Stimulated activated naive CD8-positive, alpha-beta T cell treated with anti-CD3 and anti-CD28 coated beads, Interleukin-15, Interleukin-2, amounts not matched to agents 100 ng/mL and 50 ng/mL, for 24 hours (primary cell): ENCODE results near the gene FAM161A.
"Not testable (repeated sequence)": the region's sequence is repeated elsewhere in the genome, so short reads cannot be mapped to it uniquely, and the experiment has no call there.

Source experiments
- H3K27ac Mint-ChIP-seq: one replicate; pipeline ENCODE4 v1.8.0; 2021; ENCODE audit warnings: mild to moderate bottlenecking, mixed read lengths
- H3K27me3 Mint-ChIP-seq: one replicate; pipeline ENCODE4 v1.8.0; 2021; ENCODE audit warnings: mixed read lengths
- H3K36me3 Mint-ChIP-seq: one replicate; pipeline ENCODE4 v1.8.0; 2021; ENCODE audit warnings: low read depth, mixed read lengths
- H3K4me1 Mint-ChIP-seq: one replicate; pipeline ENCODE4 v1.8.0; 2021; ENCODE audit warnings: low read depth, mixed read lengths
- H3K4me3 Mint-ChIP-seq: one replicate; pipeline ENCODE4 v1.8.0; 2021; ENCODE audit warnings: mild to moderate bottlenecking, mixed read lengths
- H3K9me3 Mint-ChIP-seq: one replicate; pipeline ENCODE4 v1.8.0; 2021; ENCODE audit warnings: mixed read lengths

FAM161A gene, protein sequence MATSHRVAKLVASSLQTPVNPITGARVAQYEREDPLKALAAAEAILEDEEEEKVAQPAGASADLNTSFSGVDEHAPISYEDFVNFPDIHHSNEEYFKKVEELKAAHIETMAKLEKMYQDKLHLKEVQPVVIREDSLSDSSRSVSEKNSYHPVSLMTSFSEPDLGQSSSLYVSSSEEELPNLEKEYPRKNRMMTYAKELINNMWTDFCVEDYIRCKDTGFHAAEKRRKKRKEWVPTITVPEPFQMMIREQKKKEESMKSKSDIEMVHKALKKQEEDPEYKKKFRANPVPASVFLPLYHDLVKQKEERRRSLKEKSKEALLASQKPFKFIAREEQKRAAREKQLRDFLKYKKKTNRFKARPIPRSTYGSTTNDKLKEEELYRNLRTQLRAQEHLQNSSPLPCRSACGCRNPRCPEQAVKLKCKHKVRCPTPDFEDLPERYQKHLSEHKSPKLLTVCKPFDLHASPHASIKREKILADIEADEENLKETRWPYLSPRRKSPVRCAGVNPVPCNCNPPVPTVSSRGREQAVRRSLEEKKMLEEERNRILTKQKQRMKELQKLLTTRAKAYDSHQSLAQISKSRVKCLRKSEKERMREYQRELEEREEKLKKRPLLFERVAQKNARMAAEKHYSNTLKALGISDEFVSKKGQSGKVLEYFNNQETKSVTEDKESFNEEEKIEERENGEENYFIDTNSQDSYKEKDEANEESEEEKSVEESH

DNA sequence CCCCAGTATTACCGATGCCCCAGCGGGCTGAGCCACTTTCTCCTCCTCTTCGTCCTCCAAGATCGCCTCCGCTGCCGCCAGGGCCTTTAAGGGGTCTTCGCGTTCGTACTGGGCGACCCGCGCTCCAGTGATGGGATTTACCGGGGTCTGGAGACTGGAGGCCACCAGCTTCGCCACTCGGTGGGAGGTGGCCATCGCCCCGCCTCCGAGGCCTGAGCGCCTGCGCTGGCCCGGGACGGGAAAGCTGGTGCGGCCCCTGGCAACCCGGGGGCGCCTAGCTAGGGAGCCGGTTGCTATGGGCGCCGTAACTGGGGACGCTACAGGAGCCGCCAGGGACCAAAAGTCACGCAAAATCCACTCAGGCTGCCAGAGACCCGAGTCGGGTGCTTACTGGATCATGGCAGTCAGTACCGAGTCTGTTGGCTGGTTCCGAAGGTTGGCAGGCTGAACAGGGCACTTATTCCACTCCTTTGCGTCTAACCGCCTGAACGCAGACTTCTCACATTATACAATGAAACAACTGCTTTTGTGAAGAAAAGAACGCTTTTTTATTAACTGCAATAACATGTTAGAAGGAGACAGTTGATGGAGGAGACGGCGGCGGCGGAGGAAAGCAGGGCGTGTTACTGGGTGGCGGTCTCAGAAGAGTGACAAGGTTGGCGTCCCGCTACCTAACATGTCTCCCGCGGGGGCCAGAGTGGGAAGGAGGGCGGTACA is at the start of gene FAM161A:
Gene FAM161A, minus strand, starts transcription at position 214 of the 717 bp plus-strand sequence. Its CDS starts 19 bp downstream, at position 195.
- no peaks in the 10 kb centered on the region for H3K27me3 Mint-ChIP-seq
- H3K27ac Mint-ChIP-seq: peak within 1 kb of the TSS; percentile 95
- no peaks in the 10 kb centered on the region for H3K36me3 Mint-ChIP-seq
- H3K4me1 Mint-ChIP-seq: peaks cover 34% of the 10 kb centered on the region
- peak within 1 kb of the TSS; percentile 97 for H3K4me3 Mint-ChIP-seq
- H3K9me3 Mint-ChIP-seq: no peaks in the 10 kb centered on the region

DNA sequence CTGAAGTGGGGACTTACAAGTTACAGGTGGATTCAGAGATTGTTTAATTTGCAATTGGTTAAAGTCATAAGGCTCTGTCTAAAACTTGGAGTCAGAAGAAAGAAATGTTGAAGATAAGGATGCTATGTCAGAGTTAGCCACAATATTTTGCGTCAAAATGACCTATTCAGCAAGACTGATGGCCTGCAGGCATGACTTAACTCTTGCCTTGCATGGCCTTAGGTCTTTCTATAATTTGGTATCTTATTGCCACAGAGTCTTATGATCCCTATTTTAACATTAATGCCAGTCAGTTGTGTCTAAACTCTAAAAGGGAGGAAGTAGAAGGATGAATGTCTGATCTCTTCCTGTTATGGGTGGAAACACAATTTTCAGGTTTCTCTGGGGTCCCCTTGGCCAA is 46.4 kb upstream of the FAM161A start:
- Mint-ChIP-seq H3K27me3 (no peaks in the 10 kb centered on the region), H3K4me1 (peaks cover 8% of the 10 kb centered on the region), H3K27ac (no peak overlapping the region)

DNA sequence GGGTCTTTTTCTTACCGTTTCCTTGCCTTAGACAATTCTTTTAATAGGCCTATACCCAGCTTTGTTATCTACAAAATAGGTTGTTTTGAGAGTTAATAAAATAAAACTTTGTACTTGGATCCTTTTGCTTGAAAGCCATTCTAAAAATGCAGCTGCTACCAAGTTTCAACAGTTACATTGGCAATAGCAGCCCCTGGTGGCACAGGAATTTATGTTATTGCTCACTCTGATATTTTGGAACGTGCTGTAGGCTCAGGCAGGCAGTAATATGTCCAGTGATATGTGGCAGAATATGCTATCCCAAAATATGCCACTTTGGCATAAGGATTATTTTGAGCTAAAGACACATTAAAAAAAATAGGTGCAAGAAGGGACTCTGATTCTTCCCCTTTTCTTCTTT is 45.0 kb upstream of the FAM161A start:
- Mint-ChIP-seq H3K27me3 (no peaks in the 10 kb centered on the region), H3K4me1 (no peaks in the 10 kb centered on the region), H3K9me3 (no peaks in the 10 kb centered on the region), H3K4me3 (no peak overlapping the region), H3K27ac (no peak overlapping the region), H3K36me3 (no peaks in the 10 kb centered on the region)

More for the DNA sequence above, 46.4 kb upstream of the FAM161A start:
- Mint-ChIP-seq H3K9me3 (no peaks in the 10 kb centered on the region), H3K36me3 (no peaks in the 10 kb centered on the region), H3K4me3 (no peak overlapping the region)

DNA sequence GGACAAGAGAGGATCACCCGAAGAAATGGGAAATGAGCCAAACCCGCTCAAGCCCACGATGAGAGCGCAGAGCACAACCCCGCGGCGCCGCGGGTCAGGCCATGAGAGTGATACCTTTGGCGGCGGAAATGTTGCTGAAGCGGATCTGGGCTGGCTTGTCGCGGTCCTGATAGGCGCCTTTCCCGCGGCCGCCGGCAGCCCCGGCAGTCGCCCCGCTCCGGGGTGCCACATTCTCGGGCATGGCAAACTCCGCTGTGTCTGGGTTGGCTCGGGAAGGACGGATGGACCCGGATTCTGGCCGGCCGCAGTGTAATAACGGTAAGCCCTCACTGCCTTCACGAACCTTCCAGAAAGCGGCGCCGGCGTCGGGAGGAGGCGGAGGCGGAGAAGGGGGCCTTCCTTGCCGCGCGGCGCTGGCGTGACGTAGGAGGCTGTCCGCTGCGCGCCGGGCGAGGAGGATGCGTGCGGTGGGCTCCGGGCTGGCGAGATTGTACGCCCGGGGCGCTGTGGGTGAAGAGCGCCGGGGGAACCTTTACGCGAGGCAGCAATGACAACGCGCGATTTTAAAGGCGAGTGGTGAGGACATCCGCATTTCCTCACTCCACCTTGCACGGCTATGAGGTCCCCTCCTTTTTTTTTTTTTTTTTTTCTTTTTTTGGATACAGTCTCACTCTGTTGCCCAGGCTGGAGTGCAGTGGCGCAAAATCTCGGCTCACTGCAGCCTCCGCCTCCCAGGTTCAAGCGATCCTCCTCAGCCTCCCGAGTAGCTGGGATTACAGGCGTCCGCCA is 34.6 kb upstream of the FAM161A start, which contains the start of gene CCT4:
Gene CCT4, minus strand, starts transcription at position 390 of the 789 bp plus-strand sequence. Its CDS starts 149 bp downstream, at position 241.
- Mint-ChIP-seq H3K27me3 (no peaks in the 10 kb centered on the region), H3K9me3 (no peaks in the 10 kb centered on the region), H3K36me3 (peaks cover 38% of the 10 kb centered on the region), H3K4me1 (peaks cover 34% of the 10 kb centered on the region), H3K4me3 (peak within 1 kb of the TSS; percentile 93), H3K27ac (peak within 1 kb of the TSS; percentile 99)

DNA sequence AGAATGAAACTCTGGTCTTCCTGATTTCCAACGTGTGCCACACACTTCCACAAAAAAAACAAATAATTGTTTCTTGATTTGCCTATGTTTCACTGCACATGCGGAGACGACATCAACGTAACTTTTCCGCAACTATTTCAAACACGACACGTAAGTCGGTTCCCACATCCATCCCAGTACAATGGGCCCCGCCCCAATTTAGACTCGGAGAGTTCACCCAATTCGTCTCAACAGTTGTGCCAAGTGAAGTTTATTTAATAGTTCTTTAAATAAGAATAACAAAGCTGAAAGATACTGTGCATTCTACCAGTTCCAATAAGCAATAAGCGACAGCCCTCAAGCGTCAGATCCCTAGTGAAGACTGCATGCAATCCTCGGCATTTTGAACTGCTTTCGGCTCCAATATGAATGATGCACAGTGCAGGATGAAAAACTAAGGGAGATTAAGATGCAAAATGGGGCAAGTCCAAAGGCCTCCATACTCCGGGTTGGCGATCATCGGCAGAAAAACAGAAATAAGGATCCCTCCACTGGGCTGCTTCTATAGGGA is 33.9 kb upstream of the FAM161A start:
- Mint-ChIP-seq H3K9me3 (no peaks in the 10 kb centered on the region), H3K27me3 (no peaks in the 10 kb centered on the region), H3K4me1 (peaks cover 34% of the 10 kb centered on the region), H3K27ac (peak overlapping the region; percentile 99), H3K4me3 (peak overlapping the region; percentile 93), H3K36me3 (peaks cover 45% of the 10 kb centered on the region)

DNA sequence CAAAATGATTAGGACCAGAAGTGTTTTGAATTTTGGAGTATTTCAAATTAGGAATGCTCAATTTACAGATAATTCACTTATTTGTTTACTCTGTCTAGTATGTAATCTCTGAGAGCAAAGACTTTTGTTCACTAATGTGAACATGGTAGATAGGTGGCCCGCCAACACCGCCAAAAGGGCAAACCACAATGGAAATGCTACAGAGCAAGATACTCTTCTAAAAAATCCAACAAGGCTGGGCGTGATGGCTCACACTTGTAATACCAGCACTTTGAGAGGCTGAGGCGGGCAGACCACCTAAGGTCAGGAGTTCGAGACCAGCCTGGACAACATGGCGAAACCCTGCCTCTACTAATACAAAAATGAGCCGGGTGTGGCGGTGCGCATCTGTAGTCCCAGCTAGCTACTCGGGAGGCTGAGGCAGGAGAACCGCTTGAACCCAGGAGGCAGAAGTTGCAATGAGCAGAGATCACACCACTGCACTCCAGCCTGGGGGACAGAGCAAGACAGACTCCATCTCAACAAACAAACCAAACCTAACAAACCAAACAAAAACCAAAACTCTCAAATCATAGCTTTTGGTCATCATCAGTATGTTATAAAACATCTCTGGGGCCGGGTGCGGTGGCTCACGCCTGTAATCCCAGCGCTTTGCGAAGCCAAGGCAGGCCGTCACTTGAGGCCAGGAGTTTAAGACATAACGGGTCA is 32.2 kb upstream of the FAM161A start:
- Mint-ChIP-seq H3K4me1 (peaks cover 34% of the 10 kb centered on the region), H3K27ac (peak overlapping the region; percentile 99), H3K36me3 (peaks cover 53% of the 10 kb centered on the region), H3K4me3 (peak overlapping the region; percentile 93), H3K27me3 (no peaks in the 10 kb centered on the region), H3K9me3 (no peaks in the 10 kb centered on the region)

DNA sequence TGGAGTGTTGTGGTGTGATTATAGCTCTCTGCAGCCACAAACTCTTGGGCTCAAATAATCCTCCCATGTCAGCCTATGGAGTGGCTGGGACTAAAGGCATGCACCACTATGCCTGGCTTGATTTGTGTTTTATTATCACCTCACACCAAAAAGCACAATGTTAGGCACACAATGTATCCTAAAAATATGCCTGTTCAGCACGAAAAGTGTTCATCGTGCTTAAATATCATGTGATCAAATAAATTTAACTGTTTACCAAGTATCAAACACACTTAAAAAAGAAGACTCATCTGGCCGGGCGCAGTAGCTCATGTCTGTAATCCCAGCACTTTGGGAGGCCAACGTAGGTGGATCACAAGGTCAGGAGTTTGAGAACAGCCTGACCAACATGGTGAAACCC is 29.0 kb upstream of the FAM161A start:
- H3K27me3 Mint-ChIP-seq: no peaks in the 10 kb centered on the region
- H3K9me3 Mint-ChIP-seq: no peaks in the 10 kb centered on the region
- no peak overlapping the region for H3K27ac Mint-ChIP-seq
- no peak overlapping the region for H3K4me3 Mint-ChIP-seq
- peaks cover 26% of the 10 kb centered on the region for H3K4me1 Mint-ChIP-seq
- peaks cover 76% of the 10 kb centered on the region for H3K36me3 Mint-ChIP-seq

DNA sequence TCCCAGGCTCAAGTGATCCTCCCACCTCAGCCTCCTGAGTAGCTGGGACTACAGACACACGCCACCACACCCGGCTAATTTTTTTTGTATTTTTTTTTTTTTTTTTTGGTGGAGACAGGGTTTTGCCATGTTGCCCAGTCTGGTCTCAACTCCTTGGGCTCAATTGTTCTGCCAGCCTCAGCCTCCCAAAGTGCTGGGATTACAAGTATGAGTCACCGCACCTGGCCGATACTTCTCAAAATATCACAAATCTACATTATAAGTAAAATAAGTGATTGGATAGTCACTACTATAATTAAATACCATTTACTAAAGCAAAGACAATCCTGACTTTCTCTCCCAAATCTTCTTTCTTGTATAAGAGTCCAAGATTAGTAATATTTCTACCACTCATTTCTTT is 25.5 kb upstream of the FAM161A start:
- not testable (repeated sequence) for H3K4me1 Mint-ChIP-seq, H3K27me3 Mint-ChIP-seq, H3K27ac Mint-ChIP-seq, H3K9me3 Mint-ChIP-seq, H3K4me3 Mint-ChIP-seq
- H3K36me3 Mint-ChIP-seq: peaks cover 72% of the 10 kb centered on the region

DNA sequence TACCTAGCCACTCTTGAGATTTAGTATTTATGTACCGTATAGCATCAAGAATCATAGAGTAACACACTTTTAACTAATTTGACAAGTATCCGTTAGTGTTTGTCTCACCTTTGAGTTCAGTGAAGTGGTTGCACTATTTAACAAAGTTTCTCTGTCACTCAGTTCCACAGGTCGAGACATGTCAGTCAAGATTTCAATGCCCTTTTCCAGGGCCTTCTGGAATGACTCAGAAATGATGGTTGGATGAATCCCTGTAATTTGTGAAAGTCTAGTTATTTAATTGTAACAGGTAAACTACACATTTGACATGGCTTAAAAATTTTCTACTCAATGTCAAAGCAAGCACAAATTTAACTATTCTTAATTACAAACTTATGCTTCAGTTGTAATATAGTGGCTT is 24.9 kb upstream of the FAM161A start:
- H3K36me3 Mint-ChIP-seq: peaks cover 75% of the 10 kb centered on the region
- H3K27me3 Mint-ChIP-seq: no peaks in the 10 kb centered on the region
- no peak overlapping the region for H3K4me3 Mint-ChIP-seq
- H3K4me1 Mint-ChIP-seq: no peaks in the 10 kb centered on the region
- H3K27ac Mint-ChIP-seq: no peak overlapping the region
- H3K9me3 Mint-ChIP-seq: no peaks in the 10 kb centered on the region

DNA sequence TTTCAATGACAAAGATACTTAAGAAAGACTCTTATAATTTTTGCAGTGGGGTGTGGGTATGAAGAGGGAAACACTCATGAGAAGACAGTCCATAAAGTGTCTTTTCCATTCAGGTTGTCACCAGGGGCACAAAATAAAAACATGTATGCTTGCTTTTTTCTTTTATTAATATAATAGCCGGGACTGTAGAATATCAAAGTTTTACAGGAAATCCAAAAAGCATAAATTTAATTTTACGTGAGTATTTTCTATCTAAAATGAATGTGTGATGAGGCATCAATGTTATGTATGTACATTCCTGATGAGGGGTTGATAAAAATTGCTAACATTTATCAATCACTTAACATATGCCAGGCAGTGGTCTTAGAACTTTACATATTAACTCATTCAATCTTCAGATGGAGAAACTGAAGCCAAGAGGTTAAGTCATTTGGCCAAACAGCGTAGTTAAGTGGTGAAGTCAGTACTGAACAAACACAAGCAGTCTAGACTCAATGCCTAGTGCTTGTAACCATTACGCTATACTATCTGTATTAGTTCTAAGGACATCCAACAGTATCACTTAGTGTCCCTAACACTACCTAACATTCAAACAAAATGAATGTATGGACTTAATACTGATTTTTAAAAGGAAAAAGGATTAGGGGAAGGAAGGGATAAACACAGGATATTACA is 23.8 kb upstream of the FAM161A start:
- H3K9me3 Mint-ChIP-seq: no peaks in the 10 kb centered on the region
- H3K4me1 Mint-ChIP-seq: no peaks in the 10 kb centered on the region
- H3K36me3 Mint-ChIP-seq: peaks cover 71% of the 10 kb centered on the region
- no peaks in the 10 kb centered on the region for H3K27me3 Mint-ChIP-seq
- H3K27ac Mint-ChIP-seq: no peak overlapping the region
- no peak overlapping the region for H3K4me3 Mint-ChIP-seq

DNA sequence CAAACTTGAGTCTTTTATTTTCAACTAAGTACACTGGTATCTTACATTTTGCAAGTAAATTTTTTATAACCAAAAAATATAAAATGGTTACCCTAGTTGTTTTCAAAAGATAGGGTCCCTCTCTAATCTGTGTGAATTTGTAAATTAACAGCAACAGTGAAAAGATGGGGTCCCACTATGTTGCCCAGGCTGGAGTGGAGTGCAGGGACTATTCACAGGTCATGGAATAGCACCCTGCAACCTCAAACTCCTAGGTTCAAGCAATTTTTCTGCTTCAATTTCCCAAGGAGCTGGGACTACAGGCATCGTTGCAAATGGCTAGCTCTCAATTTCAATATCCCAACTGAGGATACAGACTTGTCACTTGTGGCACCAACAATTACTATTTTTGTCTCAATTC is 22.5 kb upstream of the FAM161A start:
- Mint-ChIP-seq H3K4me3 (no peak overlapping the region), H3K36me3 (peaks cover 74% of the 10 kb centered on the region), H3K27ac (no peak overlapping the region), H3K27me3 (no peaks in the 10 kb centered on the region), H3K4me1 (no peaks in the 10 kb centered on the region), H3K9me3 (no peaks in the 10 kb centered on the region)

DNA sequence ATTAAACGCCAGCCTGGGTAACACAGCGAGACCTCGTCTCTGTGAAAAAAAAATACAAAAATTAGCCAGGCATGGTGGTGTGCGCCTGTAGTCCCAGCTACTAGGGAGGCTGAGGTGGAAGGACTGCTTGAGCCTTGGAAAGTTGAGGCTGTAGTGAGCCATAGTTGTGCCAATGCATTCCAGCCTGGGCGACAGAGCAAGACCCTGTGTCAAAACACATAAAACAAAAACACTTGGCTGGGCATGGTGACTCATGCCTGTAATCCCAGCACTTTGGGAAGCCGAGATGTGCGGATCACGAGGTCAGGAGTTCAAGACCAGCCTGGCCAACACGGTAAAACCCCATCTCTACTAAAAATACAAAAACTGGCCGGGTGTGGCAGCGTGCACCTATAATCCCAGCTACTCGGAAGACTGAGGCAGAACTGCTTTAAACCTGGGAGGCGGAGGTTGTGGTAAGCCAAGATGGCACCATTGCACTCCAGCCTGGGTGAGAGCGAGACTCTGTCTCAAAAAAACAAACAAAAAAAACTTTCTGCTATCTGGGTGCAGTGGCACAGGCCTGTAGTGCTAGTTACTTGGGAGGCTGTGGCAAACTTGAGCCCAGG is 12.7 kb upstream of the FAM161A start:
- not testable (repeated sequence) for H3K4me1 Mint-ChIP-seq, H3K4me3 Mint-ChIP-seq, H3K9me3 Mint-ChIP-seq, H3K27ac Mint-ChIP-seq, H3K27me3 Mint-ChIP-seq
- peaks cover 78% of the 10 kb centered on the region for H3K36me3 Mint-ChIP-seq

DNA sequence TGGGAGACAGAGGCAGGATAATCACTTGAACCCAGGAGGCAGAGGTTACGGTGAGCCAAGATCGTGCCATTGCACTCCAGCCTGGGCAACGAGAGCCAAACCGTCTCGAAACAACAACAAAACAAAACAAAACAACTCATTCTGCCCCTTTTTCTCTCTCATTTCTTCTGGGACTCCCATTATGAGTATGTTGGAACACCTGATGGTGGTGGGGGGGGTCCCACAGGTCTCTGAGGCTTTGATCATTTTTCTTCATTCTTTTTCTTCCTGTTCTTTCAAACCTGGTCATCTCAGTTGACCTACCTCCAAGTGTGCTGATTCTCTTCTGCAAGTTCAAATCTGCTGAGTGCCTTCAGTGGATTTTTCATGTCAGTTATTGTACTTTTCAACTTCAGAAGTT is 8.2 kb upstream of the FAM161A start:
- no peaks in the 10 kb centered on the region for H3K27me3 Mint-ChIP-seq
- no peak overlapping the region for H3K27ac Mint-ChIP-seq
- peaks cover 3% of the 10 kb centered on the region for H3K4me1 Mint-ChIP-seq
- no peak overlapping the region for H3K4me3 Mint-ChIP-seq
- peaks cover 46% of the 10 kb centered on the region for H3K36me3 Mint-ChIP-seq
- no peaks in the 10 kb centered on the region for H3K9me3 Mint-ChIP-seq
